Esophagus muscularis mucosa (tissue), 4 donors: ENCODE measurements around the gene SYCP2. TPM values are rescaled to one million over a fixed set of nuclear protein-coding genes. Genes with fewer than 3 reads are reported as not detected.

ENCODE experiments used
- DNase-seq: peaks from one replicate; pipeline ENCODE4 v3.0.0-alpha.2; 2017; ENCODE audit errors: extremely low spot score
- H3K27ac ChIP-seq, 4 donors: fragments of 200-600 bp; sonication (generic); replicated peaks in 1 of 4; 1 replicate in 3 of 4; 2 replicates in 1 of 4; pipeline ENCODE4 v1.5.1; 2016 to 2019; ENCODE audit warnings: mild to moderate bottlenecking in 1 of 4
- H3K27me3 ChIP-seq, 4 donors: fragments of 200-600 bp; sonication (generic); one replicate each; pipeline versions ENCODE4 v1.5.1 to v1.6.0; 2016 to 2019
- H3K36me3 ChIP-seq, 4 donors: fragments of 200-600 bp; sonication (generic); one replicate each; pipeline ENCODE4 v1.5.1; 2016 to 2019
- H3K4me1 ChIP-seq, 4 donors: fragments of 200-600 bp; sonication (generic); one replicate each; pipeline ENCODE4 v1.5.1; 2016 to 2019
- H3K4me3 ChIP-seq, 4 donors: fragments of 200-600 bp; sonication (generic); 1 replicate in 2 of 4; 2 replicates in 2 of 4; pipeline ENCODE4 v1.5.1; 2016 to 2019; ENCODE audit warnings: mild to moderate bottlenecking in 4 of 4, moderate library complexity in 1 of 4
- H3K9me3 ChIP-seq, 4 donors: fragments of 200-600 bp; sonication (generic); 1 replicate in 3 of 4; 2 replicates in 1 of 4; pipeline ENCODE4 v1.5.1; 2016 to 2019
- CTCF ChIP-seq, 3 experiments: fragments of 200-600 bp in 2 of 3; fragments of 450-650 bp in 1 of 3; sonication (generic) in 2 of 3; IDR thresholded peaks; one replicate each; pipeline ENCODE4 v1.5.1; 2017 to 2019; ENCODE audit warnings: antibody characterized with exemption in 3 of 3, mild to moderate bottlenecking in 2 of 3, moderate library complexity in 1 of 3
- EP300 ChIP-seq: sonication (generic); formaldehyde crosslinking; IDR thresholded peaks from one replicate; pipeline ENCODE4 v1.6.1; 2017; ENCODE audit warnings: antibody characterized with exemption
- POLR2A ChIP-seq: fragments of 450-650 bp; IDR thresholded peaks from one replicate; pipeline ENCODE4 v1.6.1; 2017; ENCODE audit warnings: antibody characterized with exemption, moderate library complexity, mild to moderate bottlenecking, low read depth
- POLR2AphosphoS5 ChIP-seq, 2 donors: sonication (generic); formaldehyde crosslinking; IDR thresholded peaks; one replicate each; pipeline ENCODE4 v1.6.1; 2017; ENCODE audit warnings: antibody characterized with exemption in 2 of 2
- WGBS: methylation state at CpG from one replicate; pipeline ENCODE4 v1.1.5; 2018; 5-methylcytosine and 5-hydroxymethylcytosine counted together
- intact Hi-C: fragments of 100-400 bp; cut with DNase I; formaldehyde crosslinking; loops from one replicate; pipeline ENCODE4 v1.15.1; 2023
- total RNA-seq, 4 donors: library from RNA; depleted of rRNA; stranded (reverse); fragments of >200 nt; gene quantifications; one replicate each; pipeline versions ENCODE4 v1.1.0 to v1.2.1, GENCODE V29; 2016

The SYCP2 gene
- total RNA-seq, 4 donors from 2014 or later: 0.52 to 3.5 (median 1.0) TPM

- 59% methylated on average over 7 of the region's 7 CpGs for WGBS
- TF ChIP-seq POLR2AphosphoS5 (IDR thresholded peaks at IDR 0.05) (no peak), CTCF (IDR thresholded peaks at IDR 0.05) (peak; percentile 54 to 77 (median 67))
- Histone ChIP-seq H3K4me1 (no peaks in the 10 kb centered on the region), H3K27ac (no peak overlapping the region), H3K9me3 (no peaks in the 10 kb centered on the region), H3K4me3 (no peak overlapping the region), H3K27me3 (no peaks in the 10 kb centered on the region), H3K36me3 (no peaks in the 10 kb centered on the region)
- intact Hi-C loops: no loop called here
- DNase-seq: no peak
Observed at GRCh38 chr20:59850018-59850641, 83.3 kb downstream of the SYCP2 start.

DNA sequence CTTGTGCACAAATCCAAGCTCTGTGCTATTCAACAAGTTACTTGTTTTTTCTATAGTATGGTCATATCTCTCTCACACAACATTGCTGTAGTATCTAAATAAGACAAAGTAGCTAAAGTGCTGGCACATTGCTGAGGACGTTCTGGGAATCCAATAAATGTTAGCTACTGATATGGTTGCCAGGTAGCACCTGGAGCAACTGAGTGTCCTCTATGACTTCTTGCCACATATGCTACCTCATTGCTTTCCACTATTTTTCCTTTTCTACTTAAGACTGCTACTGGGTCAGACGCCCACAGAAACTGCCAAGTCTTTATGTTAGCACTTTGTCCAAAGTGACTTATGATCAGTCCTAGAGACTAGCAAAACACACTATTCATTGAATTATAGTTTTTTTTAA lies 85.3 kb downstream of the SYCP2 start:
- H3K9me3 ChIP-seq: no peaks in the 10 kb centered on the region
- no peaks in the 10 kb centered on the region for H3K4me1 ChIP-seq
- H3K36me3 ChIP-seq: no peaks in the 10 kb centered on the region
- no peak overlapping the region for H3K4me3 ChIP-seq
- H3K27me3 ChIP-seq: peaks cover 0 to 4% (median 0%) of the 10 kb centered on the region in 4 donors
- TF ChIP-seq POLR2AphosphoS5 (IDR thresholded peaks at IDR 0.05) (no peak), POLR2A (no peak), CTCF (IDR thresholded peaks at IDR 0.05) (no peak), EP300 (no peak)
- whole genome bisulfite sequencing: 68% methylated on average over 2 of the region's 2 CpGs
- intact Hi-C loops: loop anchor here (5.0 kb wide), 1 partner anchor 66 kb away; no protein-coding TSS in a partner anchor
- no peak for DNase-seq
- H3K27ac ChIP-seq: no peak overlapping the region

DNA sequence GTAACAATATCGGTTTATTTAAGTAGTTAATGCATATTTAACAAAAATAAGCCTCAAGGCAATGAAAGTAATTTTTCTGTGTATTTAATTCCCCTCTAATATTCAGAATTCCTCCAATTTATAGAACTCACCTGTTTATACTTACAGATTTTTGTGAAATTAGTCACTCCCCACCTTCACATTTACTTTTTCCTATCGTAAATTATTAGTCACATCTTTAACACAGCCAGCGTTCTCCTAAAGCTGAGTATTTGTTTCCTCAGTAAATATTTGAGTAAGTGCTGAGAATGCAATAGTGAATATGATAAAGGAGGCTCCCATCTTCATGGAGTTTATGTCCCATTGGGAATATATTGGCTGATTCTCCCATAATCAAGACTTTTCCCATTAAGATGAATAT lies 88.0 kb downstream of the SYCP2 start:
- WGBS: 86% methylated on average over 3 of the region's 3 CpGs
- Histone ChIP-seq H3K36me3 (no peaks in the 10 kb centered on the region), H3K27ac (no peak overlapping the region), H3K9me3 (no peaks in the 10 kb centered on the region), H3K4me1 (no peaks in the 10 kb centered on the region), H3K4me3 (no peak overlapping the region), H3K27me3 (peaks cover 0 to 26% (median 0%) of the 10 kb centered on the region in 4 donors)
- DNase-seq: no peak
- no peak for TF ChIP-seq CTCF (IDR thresholded peaks at IDR 0.05)
- intact Hi-C loops: loop anchor here (5.0 kb wide), 1 partner anchor 63 kb away; no protein-coding TSS in a partner anchor

- no peak overlapping the region for H3K4me3 ChIP-seq
- no peaks in the 10 kb centered on the region for H3K36me3 ChIP-seq
- no peak for TF ChIP-seq CTCF (IDR thresholded peaks at IDR 0.05)
- TF ChIP-seq POLR2AphosphoS5 (IDR thresholded peaks at IDR 0.05): no peak
- no peak for TF ChIP-seq POLR2A
- no peak for TF ChIP-seq EP300
- peaks cover 16 to 24% (median 20%) of the 10 kb centered on the region in 4 donors for H3K4me1 ChIP-seq
- H3K9me3 ChIP-seq: no peaks in the 10 kb centered on the region
- H3K27ac ChIP-seq: no peak overlapping the region
- peaks cover 0 to 66% (median 7%) of the 10 kb centered on the region in 4 donors for H3K27me3 ChIP-seq
- intact Hi-C loops: no loop called here
- WGBS: 85% methylated on average over 5 of the region's 5 CpGs
- no peak for DNase-seq
Observed at GRCh38 chr20:59839400-59839799, 94.0 kb downstream of the SYCP2 start.
